HG03520 (cell line): Measurements from ENCODE around the gene ZMIZ1.

Experiments
- ATAC-seq: cut with Tn5 transposase; IDR thresholded peaks from one replicate; pipeline ENCODE4 v1.9.1; 2021; ENCODE audit warnings: mild to moderate bottlenecking, moderate library complexity; ENCODE audit not compliant: unreplicated experiment

ZMIZ1 gene

GRCh38 chr10:79200346-79200745 lies 131.6 kb downstream of the ZMIZ1 start:
- no peak for ATAC-seq

DNA sequence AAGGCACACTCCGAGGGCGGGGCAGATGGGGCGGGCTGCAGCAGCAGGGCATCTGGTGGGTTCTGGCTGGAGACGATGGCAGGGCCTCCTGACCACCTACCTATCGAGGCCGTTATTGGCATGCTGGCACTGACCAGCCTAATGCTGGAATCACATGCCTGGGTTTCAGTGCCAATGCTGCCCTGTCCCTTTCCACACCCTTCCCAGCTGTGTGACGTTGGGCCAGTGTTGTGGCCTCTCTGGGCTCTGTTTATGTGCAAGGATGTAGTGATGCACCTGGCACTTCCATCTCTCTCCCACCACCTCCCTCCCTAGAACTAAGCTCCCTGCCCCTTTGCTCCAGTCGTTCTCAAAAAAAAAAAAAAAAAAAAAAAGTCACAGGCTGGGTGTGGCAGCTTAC lies 132.9 kb downstream of the ZMIZ1 start:
- ATAC-seq: no peak

- ATAC-seq: no peak
Measured at GRCh38 chr10:79202188-79203013, 133.6 kb downstream of the ZMIZ1 start.

GRCh38 chr10:79203014-79203644 lies 134.4 kb downstream of the ZMIZ1 start:
- ATAC-seq: no peak

DNA sequence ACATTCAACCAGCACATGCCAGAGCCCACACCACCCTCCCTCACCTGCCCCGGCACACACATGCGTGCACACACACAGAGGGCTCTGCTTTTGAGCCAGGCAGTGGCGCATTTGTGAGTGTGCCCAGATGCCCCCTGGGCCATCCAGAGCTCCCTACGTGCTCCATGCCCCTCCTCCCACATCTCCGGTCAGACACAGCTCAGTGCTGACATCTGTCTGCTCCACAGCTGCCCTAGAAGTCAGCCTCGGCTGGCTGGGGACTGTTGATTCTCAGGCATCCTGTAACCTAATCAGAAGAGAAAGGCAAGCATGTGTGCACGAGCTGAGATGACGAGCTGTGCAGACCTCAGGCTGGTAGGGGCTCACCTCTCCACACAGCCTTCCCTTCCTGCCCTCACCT lies 135.1 kb downstream of the ZMIZ1 start:
- no peak for ATAC-seq

GRCh38 chr10:79206300-79207095 lies 137.7 kb downstream of the ZMIZ1 start:
- no peak for ATAC-seq

- ATAC-seq: no peak
Measured at GRCh38 chr10:79207096-79207357, 138.3 kb downstream of the ZMIZ1 start.

- no peak for ATAC-seq
Measured at GRCh38 chr10:79207726-79208125, 139.0 kb downstream of the ZMIZ1 start.

GRCh38 chr10:79208251-79208983 lies 139.7 kb downstream of the ZMIZ1 start:
- no peak for ATAC-seq

DNA sequence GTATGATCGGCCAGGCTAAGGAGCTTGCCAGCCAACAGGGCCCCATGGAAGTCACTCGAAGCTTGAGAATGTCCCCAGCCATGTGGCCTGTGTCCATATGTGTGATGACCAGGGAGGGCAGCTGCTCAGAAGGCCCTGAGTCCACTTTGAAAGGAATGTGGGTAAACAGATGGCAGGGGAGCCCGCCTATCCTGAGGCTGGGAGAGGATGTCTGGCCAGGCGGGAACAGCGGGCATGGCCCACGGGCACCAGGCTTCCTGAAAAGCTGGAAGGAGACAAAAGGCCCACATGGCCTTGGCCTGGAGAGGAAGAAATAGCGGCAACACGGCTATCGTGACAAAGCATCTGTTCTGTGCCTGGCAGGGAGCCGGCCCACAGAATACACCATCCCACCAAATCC lies 140.6 kb downstream of the ZMIZ1 start:
- no peak for ATAC-seq

DNA sequence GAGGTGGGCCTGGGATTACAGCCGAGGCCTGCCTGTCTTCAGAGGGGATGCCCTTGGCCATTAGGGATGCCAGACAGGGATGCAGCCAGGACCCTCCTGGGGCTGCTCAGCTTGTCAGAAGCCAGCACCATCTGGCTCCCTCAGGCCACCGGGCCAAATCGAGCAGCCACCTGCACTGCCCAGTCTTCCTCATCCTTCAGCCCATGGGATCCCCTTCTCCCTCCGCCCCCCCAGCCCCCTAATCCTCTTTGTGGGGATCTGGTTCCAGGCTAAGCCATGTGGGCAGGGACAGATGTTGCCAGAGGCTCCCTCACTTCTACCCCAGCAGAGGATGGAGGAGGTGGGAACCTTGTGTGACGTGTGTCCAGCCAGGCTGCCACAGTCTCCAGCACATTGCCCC lies 141.1 kb downstream of the ZMIZ1 start:
- ATAC-seq: no peak

DNA sequence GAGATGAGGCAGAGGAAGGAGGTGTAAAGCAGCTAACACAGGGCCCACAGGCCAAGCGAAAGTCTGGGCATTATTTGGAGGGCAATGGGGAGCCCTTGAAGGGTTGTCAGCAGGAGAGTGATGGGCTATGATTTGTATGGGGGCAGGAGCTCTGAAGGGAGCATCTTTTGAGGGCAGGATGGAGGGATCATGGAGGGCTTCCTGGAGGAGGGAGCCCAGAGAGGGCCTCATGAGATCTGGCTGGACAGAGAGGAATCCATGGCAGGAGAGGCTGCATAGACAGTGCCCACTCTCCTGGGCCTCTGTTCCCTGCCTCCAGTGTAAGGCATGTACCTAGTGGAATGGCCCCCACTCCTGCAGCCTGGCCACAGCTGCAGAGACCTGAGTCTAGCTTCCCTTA lies 141.9 kb downstream of the ZMIZ1 start:
- ATAC-seq: no peak

GRCh38 chr10:79211616-79212015 lies 142.8 kb downstream of the ZMIZ1 start:
- no peak for ATAC-seq

DNA sequence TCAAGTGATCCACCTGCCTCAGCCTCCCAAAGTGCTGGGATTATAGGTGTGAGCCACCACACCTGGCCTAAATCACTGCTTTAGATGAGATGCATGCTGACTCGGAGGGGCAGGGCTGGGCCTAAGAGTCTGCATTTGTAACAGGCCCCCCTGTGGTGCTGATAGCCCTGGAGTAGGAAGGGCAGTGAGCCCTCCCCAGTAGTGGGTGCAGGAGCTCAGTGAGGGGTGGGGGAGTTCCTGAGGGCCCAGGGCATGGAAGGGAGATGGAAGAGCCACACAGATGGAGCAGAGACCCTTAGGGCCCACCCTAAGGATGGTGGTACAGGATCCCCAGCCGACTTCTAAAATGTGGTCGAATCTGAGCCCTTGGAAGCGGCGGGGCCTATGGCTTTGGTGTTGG lies 146.8 kb downstream of the ZMIZ1 start:
- ATAC-seq: no peak

- no peak for ATAC-seq
Measured at GRCh38 chr10:79219322-79219957, 150.7 kb downstream of the ZMIZ1 start.

DNA sequence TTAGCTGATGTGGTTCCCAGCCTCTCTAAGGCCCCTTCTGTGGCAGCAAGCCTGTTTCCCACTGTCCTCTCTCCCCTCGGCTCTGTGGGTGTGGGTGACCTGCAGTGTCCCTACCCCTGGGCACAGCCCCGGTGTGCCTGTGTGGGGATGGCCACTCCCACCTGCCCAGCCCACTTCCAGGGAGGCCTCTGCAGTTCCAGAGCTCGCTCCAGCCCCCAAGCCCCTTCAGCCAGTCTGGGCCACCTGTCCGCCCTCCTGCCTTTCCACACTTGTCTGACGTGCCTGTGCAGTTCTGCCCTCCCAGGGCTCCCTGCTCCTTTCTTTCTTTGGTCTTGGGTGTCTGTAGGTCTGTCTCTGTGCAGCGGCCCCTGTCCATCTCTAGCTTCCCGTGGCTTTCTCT lies 151.5 kb downstream of the ZMIZ1 start:
- no peak for ATAC-seq

GRCh38 chr10:79221110-79222051 lies 152.6 kb downstream of the ZMIZ1 start:
- ATAC-seq: no peak

DNA sequence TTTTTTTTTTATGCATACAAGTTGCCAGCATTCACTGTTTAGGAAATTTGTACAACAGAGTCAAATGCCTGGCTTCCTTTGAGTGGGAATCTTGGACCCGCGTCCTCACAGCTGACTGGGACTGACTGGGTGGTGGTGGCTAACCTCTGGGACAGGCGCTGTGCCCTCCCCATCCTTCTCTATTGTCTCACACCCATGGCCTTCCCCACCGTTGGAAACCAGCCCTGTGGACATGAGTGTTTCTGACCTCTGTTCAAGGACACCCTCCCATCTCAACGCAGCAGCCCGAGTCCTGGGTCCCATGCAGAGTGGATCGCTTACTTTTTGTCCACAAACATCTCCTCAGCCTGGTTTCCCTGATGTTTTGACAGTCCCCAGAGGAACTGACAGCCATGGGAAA lies 153.4 kb downstream of the ZMIZ1 start:
- ATAC-seq: no peak

DNA sequence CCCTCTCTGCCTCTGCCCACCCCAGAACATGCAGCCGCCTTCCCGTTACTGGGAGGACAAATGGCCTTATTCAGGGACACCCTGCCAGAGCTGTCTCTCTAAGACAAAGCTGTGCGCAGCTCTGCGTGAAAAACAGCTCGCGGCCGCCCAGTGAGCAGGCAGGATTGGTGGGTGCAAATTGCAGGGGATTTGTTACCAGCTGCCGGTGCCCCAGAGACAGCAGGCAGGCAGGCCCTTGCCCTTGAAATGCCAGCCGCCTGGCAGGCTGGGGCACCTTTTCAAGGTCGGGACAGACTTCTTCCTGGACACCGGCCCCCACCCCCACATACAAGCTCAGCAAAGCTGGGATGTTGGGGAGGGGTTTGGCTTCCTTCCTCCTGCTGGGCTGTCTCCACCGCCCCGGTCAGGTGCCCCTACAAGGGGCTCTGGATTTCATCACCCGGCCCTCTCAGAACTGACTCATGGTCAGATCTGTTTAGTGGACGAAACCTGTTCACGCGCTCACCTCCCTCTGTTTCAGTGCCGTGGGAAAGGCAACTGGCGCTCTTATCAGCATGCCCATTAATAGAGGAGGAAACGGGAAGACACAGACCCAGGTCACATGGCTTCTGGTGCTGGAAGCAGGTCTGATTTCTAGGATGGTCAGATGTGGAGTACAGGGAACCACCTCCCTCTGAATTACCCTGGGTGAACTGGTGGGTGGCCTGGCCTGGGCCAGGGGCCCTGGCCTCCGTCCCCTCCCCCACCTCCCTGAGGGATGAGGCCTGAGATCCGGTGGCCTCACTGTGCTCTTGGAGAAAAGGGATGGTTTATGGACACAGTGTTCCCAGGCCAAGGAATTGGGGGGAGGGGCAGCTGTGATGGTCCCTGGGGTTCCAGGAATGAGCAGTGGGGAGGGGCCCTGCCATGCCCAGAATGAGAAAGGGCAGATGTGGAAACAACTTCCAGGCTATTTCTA lies 154.6 kb downstream of the ZMIZ1 start:
- ATAC-seq: no peak
